NCI-H446 treated with DMSO at 0.1 percent for 48 hours (cell line): ENCODE results near the gene DMBX1.

Experiments used
- DNase-seq: peaks from one replicate; lab custom pipeline; 2025; lab: John Stamatoyannopoulos, UW

DMBX1 gene

GRCh38 chr1:46506470-46507219 is 17.0 kb downstream of the DMBX1 start:
- no peak for DNase-seq

DNA sequence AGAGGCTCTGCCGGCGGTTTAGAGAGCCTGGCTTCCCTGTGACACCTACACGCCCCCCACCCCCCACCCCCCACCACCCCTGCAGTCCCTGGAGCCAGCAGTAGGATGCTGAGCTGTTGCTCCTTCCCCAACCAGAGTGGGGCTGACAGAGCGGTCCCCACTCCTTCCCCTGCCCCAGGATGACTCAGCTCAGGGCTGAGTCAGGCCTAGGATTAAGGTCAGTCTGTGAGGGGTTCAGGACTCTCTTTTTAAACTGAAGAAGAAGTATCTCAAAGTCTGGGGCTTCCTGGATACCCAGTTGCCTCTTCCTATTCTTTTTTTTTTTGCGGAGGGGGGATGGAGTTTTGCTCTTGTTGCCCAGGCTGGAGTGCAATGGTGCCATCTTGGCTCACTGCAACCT is 19.1 kb downstream of the DMBX1 start:
- no peak for DNase-seq

DNA sequence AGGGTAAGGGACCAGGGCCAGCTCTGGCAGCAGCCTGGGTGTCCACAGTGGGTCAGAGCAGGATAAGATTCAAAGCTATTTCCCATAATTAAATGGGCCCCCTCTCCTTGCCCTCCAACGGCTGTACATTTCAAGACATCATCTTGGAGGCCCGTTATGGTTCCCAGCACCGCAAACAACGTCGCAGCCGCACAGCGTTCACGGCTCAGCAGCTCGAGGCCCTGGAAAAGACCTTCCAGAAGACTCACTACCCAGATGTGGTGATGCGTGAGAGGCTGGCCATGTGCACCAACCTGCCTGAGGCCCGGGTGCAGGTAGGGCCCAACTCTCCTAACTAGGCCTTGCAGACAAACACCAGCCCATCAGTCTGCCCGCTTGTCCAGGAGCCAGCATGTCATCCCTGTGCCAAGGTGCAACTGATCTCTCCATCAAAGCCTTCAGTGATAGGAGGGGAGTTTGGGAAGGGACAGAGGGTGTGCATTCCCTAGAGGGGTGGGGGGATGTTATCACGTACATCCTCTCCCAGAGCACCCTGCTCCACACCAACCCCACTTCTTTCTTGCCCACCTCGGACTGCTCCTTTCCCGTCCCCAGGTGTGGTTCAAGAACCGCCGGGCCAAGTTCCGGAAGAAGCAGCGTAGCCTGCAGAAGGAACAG is 20.8 kb downstream of the DMBX1 start:
- DNase-seq: no peak

- DNase-seq: no peak
Observed at GRCh38 chr1:46510998-46511365, 21.3 kb downstream of the DMBX1 start.

DNA sequence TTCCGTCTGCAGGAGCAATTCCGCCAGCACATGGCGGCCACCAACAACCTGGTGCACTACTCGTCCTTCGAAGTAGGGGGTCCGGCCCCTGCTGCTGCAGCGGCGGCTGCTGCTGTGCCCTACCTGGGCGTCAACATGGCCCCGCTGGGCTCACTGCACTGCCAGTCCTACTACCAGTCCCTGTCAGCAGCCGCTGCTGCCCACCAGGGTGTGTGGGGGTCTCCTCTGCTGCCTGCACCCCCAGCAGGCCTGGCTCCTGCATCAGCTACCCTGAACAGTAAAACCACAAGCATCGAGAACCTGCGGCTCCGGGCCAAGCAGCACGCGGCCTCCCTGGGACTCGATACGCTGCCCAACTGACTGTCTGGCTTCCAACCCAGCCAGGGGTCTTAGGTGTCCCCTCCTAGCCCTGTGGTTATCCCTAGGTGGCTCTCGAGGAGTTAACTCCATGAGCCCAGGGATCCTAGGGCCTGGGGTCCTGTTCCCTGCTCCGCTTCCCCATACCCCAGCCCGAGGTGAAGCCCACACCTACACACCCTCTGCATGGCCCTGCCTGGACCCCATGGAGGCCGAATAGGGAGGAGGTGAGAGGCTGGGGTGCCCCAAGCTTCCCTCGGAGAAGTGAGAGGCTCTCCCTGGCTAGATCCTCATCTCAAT is 22.6 kb downstream of the DMBX1 start:
- DNase-seq: no peak

DNA sequence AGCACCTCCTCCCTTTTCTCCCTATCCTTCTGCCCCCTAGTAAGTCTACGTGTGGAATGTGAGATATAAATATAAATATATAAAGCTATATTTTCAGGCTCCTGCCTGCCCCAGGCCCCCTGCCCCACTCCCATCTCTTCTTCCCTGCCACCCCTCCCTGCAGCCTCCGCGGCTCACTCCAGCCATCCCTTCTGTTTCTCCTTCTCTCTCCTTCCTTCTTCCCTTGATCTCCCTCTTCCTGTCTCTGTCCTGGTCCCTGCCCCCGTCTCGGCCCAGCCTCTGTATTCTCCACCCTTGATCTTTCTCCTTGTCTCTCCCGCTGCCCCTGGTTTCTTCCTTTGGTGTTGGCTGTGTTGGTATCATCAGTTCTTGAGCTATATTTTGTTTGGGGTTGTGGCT is 23.2 kb downstream of the DMBX1 start:
- no peak for DNase-seq

DNA sequence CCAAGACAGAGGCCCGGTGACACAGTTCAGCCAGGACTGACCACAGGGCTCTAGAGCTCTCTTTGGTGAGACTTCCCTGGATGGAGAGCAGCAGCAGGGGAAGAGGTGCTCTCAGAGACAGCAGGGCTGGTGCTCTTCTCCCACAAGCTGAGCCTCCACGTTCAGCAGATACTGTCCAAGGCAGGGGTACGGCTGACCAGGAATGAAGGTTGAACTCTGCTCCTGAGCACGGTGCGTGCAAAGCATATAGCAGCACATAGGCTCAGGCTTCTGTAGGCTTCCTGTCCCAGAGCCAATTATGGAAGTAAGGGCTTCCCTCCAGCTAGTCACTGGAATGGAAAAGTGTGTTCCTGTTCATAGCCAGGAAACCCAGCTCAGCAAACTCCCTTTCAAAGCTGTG is 23.9 kb downstream of the DMBX1 start:
- DNase-seq: no peak

DNA sequence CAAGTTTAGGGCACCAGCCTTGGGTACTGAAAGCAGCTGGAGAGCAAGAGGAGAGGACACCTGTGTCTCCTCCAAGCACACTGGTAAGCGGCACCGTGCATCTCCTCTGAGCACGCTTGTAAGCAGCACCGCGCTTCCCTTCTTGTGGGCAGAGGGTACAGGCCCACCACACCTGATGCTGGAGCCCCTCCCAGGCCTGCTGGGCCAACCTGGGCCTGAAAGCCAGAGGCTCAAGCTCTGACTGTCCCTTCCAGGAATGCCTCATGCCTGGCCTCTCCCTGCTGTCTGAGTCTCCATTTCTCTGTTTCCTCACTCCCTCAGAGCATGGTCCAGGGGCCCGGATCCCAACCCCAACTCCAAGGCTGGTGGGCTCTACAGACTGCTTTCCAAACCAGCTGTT is 25.9 kb downstream of the DMBX1 start:
- no peak for DNase-seq

DNA sequence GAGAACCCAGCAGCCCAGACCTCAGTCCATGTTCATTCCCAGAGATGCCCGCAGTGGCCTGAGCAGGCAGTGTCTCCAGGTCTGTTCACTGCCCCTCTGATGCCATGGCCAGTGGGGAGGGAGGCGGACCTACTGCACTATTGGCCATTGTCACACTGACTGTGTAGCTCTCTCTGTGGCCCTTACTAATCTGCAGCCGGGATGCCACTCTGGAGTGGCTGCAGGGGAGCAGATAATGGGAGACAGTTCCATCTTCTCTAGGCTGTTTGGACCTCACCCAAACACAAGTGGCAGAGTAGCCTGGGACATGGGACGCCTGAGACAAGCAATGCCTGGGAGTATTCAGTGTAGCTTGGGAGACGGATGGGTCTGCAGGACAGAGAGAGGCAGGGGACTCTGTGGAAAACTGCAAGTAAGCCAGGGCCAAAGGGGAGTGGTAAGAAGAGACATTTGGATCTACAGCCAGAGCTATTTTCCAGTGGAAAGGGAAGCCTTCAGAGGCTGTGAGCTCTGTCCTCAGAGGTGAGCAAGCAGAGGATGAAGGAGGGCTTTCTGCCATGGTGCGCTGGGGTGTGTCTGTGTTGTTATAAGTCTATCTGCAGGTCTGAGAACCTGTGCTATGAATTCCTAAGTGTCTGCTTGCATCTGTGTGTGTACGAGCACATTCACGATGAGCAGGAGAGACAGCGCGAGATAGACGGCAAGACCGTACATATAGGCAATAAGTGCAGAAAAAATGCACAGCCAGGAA is 26.7 kb downstream of the DMBX1 start:
- no peak for DNase-seq

- no peak for DNase-seq
Observed at GRCh38 chr1:46517010-46517600, 27.5 kb downstream of the DMBX1 start.

- no peak for DNase-seq
Observed at GRCh38 chr1:46517932-46518498, 28.4 kb downstream of the DMBX1 start.

- no peak for DNase-seq
Observed at GRCh38 chr1:46519209-46519608, 29.6 kb downstream of the DMBX1 start.

DNA sequence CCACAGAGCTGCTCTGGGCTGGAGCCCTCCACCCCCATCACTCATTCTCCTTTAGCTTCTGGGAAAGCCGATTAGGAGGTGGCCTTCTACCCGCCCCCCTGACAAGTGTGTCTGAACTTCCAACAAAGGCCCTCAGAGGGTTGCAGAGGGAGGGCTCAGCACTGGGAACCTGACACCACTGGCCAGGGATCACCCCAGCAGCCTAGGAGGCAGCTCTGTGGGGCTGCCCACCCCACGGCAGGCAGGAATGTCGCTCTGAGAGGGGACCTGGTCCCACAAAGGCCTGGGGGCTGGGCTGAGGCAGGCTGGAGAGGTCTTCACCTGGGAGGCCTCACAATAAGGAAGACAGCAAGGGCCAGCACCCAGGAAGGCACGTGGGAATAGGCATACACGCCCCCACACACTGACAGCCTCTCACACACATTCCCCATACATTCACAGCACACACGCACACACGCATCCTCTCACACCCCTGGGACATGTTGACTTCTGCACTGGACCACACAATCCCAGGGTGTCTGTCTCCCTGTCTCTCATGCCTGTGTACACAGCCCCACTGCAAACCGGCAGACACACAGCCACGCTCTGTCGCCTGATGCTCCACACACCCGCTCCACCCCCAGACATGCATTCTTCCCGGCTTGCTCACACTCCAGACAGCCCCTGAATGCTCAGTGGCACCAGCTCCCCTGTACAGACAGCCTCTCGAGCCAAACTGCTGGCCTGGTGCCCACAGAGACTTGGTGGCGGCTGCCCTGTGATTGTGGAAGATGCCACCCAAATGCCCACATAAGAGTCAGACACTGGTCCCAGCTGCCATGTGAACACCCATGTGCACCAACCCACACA is 30.7 kb downstream of the DMBX1 start:
- DNase-seq: peak; percentile 50

GRCh38 chr1:46521414-46521813 is 31.8 kb downstream of the DMBX1 start:
- no peak for DNase-seq

DNA sequence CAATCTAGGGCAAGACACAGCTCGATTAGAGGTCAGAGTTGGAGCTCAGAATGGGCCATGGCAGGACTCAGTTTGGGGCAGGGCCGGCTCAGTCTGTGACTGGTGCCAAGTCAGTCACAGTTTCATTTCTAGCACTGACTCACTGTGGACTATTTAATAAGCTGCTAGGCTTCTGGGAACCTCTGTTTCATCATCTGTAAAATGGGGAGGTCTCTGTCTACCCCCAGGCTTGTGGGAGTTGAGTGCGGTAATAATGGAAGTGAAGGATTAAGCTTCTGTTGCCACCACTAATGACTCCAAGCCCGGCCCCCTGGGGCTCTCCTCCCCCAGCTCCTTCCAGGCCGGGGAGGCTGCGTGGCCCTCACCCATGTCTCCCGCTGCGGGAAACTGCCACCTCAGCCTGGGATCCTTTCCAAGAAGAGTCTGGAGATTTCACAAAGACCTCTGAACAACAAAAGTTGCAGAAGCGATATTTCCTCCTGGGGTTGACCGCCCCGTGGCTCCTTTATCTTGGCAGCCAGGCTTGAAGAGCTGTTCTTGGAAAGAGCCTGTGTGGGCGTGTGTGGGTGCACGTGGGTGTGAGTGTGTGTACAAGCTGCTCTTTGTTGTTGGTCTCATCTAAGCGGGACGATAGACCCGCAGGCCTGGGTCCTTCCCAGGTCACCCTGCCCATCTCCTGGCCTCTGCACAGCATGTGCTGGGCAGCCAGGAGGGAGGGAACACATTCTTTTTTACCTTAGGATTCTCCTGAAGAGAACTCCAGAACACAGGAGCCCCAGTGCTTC is 32.7 kb downstream of the DMBX1 start:
- DNase-seq: peak; percentile 56

GRCh38 chr1:46522969-46523320 is 33.3 kb downstream of the DMBX1 start:
- no peak for DNase-seq

- DNase-seq: peak; percentile 80
Observed at GRCh38 chr1:46523496-46524353, 34.1 kb downstream of the DMBX1 start.

GRCh38 chr1:46524843-46525242 is 35.2 kb downstream of the DMBX1 start:
- DNase-seq: no peak

DNA sequence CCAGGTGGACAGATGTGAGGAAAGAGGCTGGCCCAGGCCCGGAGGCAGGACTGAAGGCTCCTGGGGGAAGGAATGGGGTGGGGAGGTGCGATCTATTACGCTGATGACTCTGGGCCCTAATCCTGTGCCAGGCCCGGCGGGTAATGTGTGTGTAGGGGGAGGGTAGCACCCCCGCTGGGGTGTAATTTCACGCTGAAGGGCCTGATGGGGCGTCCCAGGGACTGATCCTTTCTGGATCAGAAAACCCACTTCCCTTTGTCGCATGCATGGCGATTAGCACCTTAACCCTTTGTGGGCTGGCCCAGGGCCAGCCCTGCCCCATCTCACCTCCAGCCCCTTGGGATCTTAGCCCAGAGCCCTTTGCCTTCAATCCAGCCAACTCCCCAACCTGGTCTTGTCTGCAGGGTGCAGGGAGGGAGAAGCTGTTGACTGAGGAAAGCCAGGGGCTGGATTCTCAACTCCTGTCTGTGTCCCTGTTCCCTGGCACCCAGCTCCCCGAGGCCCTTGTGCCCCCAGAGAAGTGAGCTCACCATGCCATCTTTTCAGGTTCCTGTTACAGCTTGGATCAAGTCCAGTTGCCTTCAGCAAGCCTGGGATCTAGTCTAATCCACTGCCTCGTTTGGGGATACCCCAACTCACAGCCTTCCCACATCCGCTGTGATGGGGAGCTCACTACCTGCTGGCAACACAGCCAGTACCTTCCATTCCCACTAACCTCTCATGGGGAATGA is 35.8 kb downstream of the DMBX1 start:
- DNase-seq: no peak
